Activated CD8-positive, alpha-beta memory T cell treated with anti-CD3 and anti-CD28 coated beads, Interleukin-2, amount 50 U/mL, for 1 hour (primary cell): ENCODE data around the gene NEO1.
"Not testable (repeated sequence)": the region's sequence is repeated elsewhere in the genome, so short reads cannot be mapped to it uniquely, and the experiment has no call there.

Source experiments
- DNase-seq: peaks from one replicate; pipeline ENCODE4 v3.0.0-alpha.2; 2020; ENCODE audit errors: extremely low read depth

NEO1 gene

DNA sequence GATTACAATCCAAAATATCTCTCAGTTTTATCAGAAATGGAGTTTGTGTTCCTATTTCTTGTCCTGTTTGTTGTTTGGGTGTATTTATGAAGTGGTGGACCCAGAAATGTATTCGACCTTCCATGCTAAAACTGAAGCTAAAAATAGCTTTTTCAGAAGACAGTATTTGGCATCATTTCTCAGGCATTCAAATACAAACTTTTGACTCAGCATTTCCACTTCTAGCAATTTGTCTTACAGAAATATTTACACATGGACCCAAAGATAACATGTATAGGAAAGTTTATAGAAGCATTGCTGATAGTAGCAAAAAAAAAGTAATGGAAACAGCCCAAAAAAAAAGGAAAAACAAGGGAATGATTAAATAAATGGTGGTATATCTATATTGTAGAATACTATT is 160.2 kb downstream of the NEO1 start:
- DNase-seq = no peak

DNA sequence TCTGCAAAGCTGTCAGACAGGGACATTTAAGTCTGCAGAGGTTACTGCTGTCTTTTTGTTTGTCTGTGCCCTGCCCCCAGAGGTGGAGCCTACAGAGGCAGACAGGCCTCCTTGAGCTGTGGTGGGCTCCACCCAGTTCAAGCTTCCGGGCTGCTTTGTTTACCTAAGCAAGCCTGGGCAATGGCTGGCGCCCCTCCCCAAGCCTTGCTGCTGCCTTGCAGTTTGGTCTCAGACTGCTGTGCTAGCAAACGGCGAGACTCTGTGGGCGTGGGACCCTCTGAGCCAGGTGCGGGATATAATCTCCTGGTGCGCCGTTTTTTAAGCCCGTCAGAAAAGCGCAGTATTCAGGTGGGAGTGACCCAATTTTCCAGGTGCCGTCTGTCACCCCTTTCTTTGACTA is 169.2 kb downstream of the NEO1 start:
- DNase-seq = not testable (repeated sequence)

- no peak for DNase-seq
Measured at GRCh38 chr15:73225358-73226015, 173.2 kb downstream of the NEO1 start.

DNA sequence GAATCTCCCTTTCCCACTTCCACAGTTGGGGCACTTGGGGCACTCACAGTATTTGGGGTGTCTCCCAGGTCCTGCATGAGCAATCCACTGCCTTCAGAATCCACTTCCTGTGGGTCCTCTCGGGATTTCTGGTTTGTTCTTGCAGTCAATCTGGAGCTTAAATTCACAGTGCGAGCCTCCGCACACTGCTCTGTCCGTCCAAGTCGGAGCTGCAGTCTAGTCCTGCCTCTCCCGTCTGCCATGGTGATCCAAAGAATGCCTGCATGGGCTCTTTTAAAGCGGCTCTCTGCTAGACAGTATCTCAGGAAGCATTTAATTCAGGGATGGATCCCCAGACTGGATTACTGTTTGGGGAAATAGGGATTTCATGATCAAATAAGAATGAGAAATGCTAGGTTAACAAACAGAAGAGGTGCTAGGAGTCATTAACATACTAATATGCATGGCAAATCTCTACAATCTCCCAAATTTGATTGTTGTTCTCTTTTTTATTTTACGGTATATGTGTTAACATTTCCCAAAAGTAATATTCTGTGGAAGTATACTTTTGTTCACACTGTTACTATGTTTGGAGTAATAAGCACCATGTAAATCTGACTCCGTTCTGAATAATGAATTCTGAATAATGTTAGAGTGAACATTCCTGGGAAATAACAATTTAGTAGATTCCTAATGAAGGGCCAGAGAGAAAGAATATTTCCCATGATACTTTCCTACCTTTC is 174.0 kb downstream of the NEO1 start:
- no peak for DNase-seq

DNA sequence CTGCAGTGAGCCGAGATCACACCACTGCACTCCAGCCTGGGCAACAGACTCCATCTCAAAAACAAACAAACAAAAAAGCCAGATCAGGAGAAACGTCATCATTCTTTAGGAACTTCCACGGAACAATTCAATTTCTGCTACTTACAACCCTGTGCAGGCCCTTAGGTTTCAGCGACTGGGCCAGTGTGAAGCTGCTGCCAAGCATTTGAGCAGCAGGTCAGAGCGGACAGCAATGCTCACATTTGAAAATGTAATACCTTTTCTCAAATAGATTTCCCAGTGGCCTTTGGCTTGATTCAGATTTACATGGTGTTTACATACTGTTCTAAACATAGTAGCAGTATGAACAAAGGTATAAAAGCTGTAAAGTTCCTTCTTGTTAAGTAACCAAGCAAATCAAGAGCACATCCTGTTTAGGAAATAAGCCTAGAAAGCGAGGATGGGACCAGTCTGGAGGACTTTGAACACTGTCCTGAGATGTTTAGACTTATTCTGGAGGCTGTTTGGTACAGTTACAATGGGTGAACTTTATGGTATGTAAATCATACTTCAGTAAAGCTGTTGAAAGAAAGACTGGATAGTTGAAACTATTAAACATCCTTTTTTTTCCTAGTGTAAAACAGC is 175.3 kb downstream of the NEO1 start:
- no peak for DNase-seq

- no peak for DNase-seq
Measured at GRCh38 chr15:73228128-73228646, 175.9 kb downstream of the NEO1 start.

- DNase-seq = no peak
Measured at GRCh38 chr15:73231661-73232419, 179.6 kb downstream of the NEO1 start.

- no peak for DNase-seq
Measured at GRCh38 chr15:73232776-73233175, 180.5 kb downstream of the NEO1 start.

DNA sequence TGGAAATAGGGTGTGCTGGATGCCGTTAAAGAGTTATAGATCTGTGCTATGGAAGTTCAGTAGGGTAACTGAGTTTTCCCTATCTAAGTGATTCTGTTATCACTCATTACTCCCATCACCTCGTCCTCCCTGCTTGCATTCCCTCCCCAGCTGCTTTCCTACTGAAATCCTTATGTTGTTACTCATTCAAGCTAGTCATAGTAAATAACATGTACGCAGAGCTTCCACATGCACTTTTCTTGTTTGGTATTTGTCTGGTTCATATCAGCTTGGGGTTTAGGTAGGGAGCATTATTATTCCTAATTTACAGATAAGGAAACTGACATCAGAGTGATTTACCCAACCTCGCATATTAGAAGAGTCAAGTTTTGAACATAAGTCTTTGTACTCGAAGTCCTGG is 181.4 kb downstream of the NEO1 start:
- no peak for DNase-seq

GRCh38 chr15:73237910-73238309 is 185.6 kb downstream of the NEO1 start:
- DNase-seq = no peak

- no peak for DNase-seq
Measured at GRCh38 chr15:73239564-73240215, 187.4 kb downstream of the NEO1 start.

GRCh38 chr15:73240866-73241499 is 188.7 kb downstream of the NEO1 start:
- no peak for DNase-seq

DNA sequence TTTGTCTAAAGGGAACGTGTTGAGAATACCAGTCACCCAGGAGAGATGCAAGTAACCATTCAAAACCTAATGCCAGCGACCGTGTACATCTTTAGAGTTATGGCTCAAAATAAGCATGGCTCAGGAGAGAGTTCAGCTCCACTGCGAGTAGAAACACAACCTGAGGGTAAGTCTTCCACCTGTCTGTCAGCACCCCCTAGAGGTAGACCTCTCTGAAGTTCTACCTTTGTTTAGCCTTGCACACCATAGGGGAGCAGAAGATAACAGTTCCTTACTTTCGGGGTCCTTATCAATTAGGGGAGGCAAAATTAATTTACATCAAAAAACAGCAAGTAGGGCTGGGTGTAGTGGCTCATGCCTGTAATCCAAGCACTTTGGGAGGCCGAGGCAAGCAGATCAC is 192.1 kb downstream of the NEO1 start:
- DNase-seq = no peak

DNA sequence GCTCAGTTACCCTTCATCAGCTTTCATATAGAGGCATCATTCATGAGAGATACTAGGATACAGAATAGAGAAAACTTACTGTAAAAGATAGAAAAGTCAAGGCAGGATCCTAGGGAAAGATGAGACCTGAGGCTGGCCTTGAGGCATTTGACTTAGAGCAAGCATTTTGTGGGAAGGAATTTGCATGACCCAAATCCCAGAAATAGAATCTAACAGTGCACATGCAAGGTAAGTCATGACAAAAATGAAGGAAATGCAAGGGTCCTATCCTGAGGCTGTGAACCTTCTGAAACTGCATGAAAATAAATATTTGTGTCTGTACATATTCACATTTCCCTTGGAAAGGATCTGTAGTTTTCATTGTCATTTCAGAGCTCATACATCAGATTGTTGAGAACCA is 194.2 kb downstream of the NEO1 start:
- no peak for DNase-seq

GRCh38 chr15:73246898-73247297 is 194.6 kb downstream of the NEO1 start:
- DNase-seq = no peak

DNA sequence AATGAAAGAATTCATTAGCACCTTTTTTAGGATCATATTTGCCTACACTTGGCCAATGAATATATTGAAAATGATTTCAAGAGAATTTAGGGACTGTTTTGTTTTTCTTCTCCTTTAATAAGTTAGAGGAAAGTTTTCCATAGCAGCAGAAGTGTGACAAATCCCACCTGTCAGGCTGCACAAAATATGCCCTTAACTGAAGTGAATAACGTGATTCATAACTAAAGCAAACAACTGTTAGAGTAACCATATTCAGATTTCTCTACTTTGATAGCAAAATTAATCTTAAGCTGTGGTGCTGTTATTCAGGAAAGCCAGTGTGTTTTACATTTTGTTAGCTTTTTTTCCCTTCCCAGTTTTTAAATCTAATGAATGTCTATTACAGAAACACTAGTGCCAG is 195.1 kb downstream of the NEO1 start:
- no peak for DNase-seq

- no peak for DNase-seq
Measured at GRCh38 chr15:73249499-73249898, 197.2 kb downstream of the NEO1 start.

- DNase-seq = no peak
Measured at GRCh38 chr15:73254598-73254997, 202.3 kb downstream of the NEO1 start.

GRCh38 chr15:73258271-73259108 is 206.2 kb downstream of the NEO1 start:
- no peak for DNase-seq

GRCh38 chr15:73264881-73265280 is 212.6 kb downstream of the NEO1 start:
- DNase-seq = no peak
